Sigmoid colon (tissue), 7 donors: ENCODE measurements around the gene ACP3. TPM values are rescaled to one million over a fixed set of nuclear protein-coding genes. Genes with fewer than 3 reads are reported as not detected.
"Not testable (repeated sequence)": the region's sequence is repeated elsewhere in the genome, so short reads cannot be mapped to it uniquely, and the experiment has no call there.

Source experiments
- DNase-seq: peaks from one replicate; pipeline ENCODE4 v3.0.0-alpha.2; 2019
- H3K27ac ChIP-seq, 4 donors: fragments of 200-600 bp; sonication (generic); one replicate each; pipeline ENCODE4 v1.5.1; 2016 to 2019; ENCODE audit warnings: mild to moderate bottlenecking in 1 of 4
- H3K27me3 ChIP-seq, 3 donors: fragments of 200-600 bp; sonication (generic); one replicate each; pipeline ENCODE4 v1.5.1; 2019; ENCODE audit warnings: mild to moderate bottlenecking in 1 of 3
- H3K36me3 ChIP-seq, 4 donors: fragments of 200-600 bp; sonication (generic); one replicate each; pipeline ENCODE4 v1.5.1; 2016 to 2019
- H3K4me1 ChIP-seq, 4 donors: fragments of 200-600 bp; sonication (generic); one replicate each; pipeline ENCODE4 v1.5.1; 2017 to 2019
- H3K4me3 ChIP-seq, 4 donors: fragments of 200-600 bp; sonication (generic); one replicate each; pipeline ENCODE4 v1.5.1; 2017 to 2019; ENCODE audit warnings: mild to moderate bottlenecking in 2 of 4, moderate library complexity in 1 of 4
- H3K9me3 ChIP-seq, 4 donors: fragments of 200-600 bp in 3 of 4; sonication (generic) in 3 of 4; one replicate each; pipeline versions ENCODE4 v1.5.1 to v1.6.1; 2013 to 2019
- CTCF ChIP-seq, 4 experiments: fragments of 450-650 bp in 3 of 4; fragments of 200-600 bp in 1 of 4; IDR thresholded peaks; one replicate each; pipeline ENCODE4 v1.5.1; 2016 to 2019; ENCODE audit warnings: antibody characterized with exemption in 4 of 4, mild to moderate bottlenecking in 3 of 4, moderate library complexity in 2 of 4
- EP300 ChIP-seq, 4 donors: sonication (generic); formaldehyde crosslinking; IDR thresholded peaks; one replicate each; pipeline ENCODE4 v1.6.1; 2017; ENCODE audit warnings: antibody characterized with exemption in 4 of 4
- POLR2A ChIP-seq, 2 donors: fragments of 450-650 bp; IDR thresholded peaks; one replicate each; pipeline ENCODE4 v1.6.1; 2016; ENCODE audit warnings: antibody characterized with exemption in 2 of 2, mild to moderate bottlenecking in 2 of 2, moderate library complexity in 2 of 2
- POLR2AphosphoS5 ChIP-seq, 4 donors: sonication (generic); formaldehyde crosslinking; IDR thresholded peaks; one replicate each; pipeline ENCODE4 v1.6.1; 2017; ENCODE audit warnings: antibody characterized with exemption in 4 of 4
- WGBS, 2 donors: extraction: QIAGEN DNeasy Blood & Tissue Kit; methylation state at CpG; one replicate each; pipeline ENCODE4 v1.1.7; 2013; 5-methylcytosine and 5-hydroxymethylcytosine counted together
- intact Hi-C: fragments of 100-400 bp; cut with DNase I; formaldehyde crosslinking; loops from one replicate; pipeline ENCODE4 v1.15.1; 2023
- polyA plus RNA-seq, 3 donors: library from polyadenylated mRNA; stranded (reverse); fragments of 200-250 nt; gene quantifications; one replicate each; pipeline ENCODE4 v1.2.3, GENCODE V29; 2013
- total RNA-seq, 4 donors: library from RNA; depleted of rRNA; stranded (reverse); fragments of >200 nt; gene quantifications; one replicate each; pipeline ENCODE4 v1.1.0, GENCODE V29; 2016
- donor health status: healthy with polysubstance abuse.
- donor health status: Bipolar disorder and iron deficiency.
- donor health status: healthy.

ACP3 gene
- total and polyA plus RNA-seq, 7 donors, result 0.71 to 9.6 (median 1.8) TPM; not detected in 1

GRCh38 chr3:132368515-132368914, 51.3 kb downstream of the ACP3 start:
- TF ChIP-seq CTCF (IDR thresholded peaks at IDR 0.05) (no peak), EP300 (IDR thresholded peaks at IDR 0.05) (no peak), POLR2A (IDR thresholded peaks at IDR 0.05) (no peak), POLR2AphosphoS5 (IDR thresholded peaks at IDR 0.05) (no peak)
- intact Hi-C loops, result no loop called here
- no peaks in the 10 kb centered on the region for H3K36me3 ChIP-seq
- DNase-seq, result no peak
- 89 to 93% methylated on average over 2 of the region's 2 CpGs for WGBS, 2 donors
- H3K27me3 ChIP-seq, result no peaks in the 10 kb centered on the region
- no peaks in the 10 kb centered on the region for H3K9me3 ChIP-seq
- no peak overlapping the region for H3K27ac ChIP-seq
- no peak overlapping the region for H3K4me3 ChIP-seq
- H3K4me1 ChIP-seq, result no peaks in the 10 kb centered on the region

GRCh38 chr3:132368962-132369361, 51.8 kb downstream of the ACP3 start:
- TF ChIP-seq POLR2AphosphoS5 (IDR thresholded peaks at IDR 0.05), result no peak
- TF ChIP-seq POLR2A (IDR thresholded peaks at IDR 0.05), result no peak
- TF ChIP-seq EP300 (IDR thresholded peaks at IDR 0.05), result no peak
- Histone ChIP-seq H3K27me3 (no peaks in the 10 kb centered on the region), H3K4me1 (no peaks in the 10 kb centered on the region), H3K9me3 (no peaks in the 10 kb centered on the region), H3K36me3 (no peaks in the 10 kb centered on the region), H3K27ac (no peak overlapping the region), H3K4me3 (no peak overlapping the region)
- intact Hi-C loops, result no loop called here
- no peak for DNase-seq

GRCh38 chr3:132376945-132377354, 59.7 kb downstream of the ACP3 start:
- H3K4me3 ChIP-seq, H3K9me3 ChIP-seq, DNase-seq, H3K4me1 ChIP-seq, H3K27me3 ChIP-seq, intact Hi-C loops, H3K36me3 ChIP-seq, H3K27ac ChIP-seq: not testable (repeated sequence)
- 64 to 86% methylated on average over 25 of the region's 25 CpGs for WGBS, 2 donors

GRCh38 chr3:132378048-132378762, 61.0 kb downstream of the ACP3 start:
- intact Hi-C loops, result no loop called here
- TF ChIP-seq EP300 (IDR thresholded peaks at IDR 0.05) (no peak), CTCF (IDR thresholded peaks at IDR 0.05) (no peak), POLR2AphosphoS5 (IDR thresholded peaks at IDR 0.05) (no peak), POLR2A (IDR thresholded peaks at IDR 0.05) (no peak)
- DNase-seq, result no peak
- no peaks in the 10 kb centered on the region for H3K36me3 ChIP-seq
- no peaks in the 10 kb centered on the region for H3K27me3 ChIP-seq
- no peaks in the 10 kb centered on the region for H3K4me1 ChIP-seq
- no peak overlapping the region for H3K27ac ChIP-seq
- no peak overlapping the region for H3K4me3 ChIP-seq
- no peaks in the 10 kb centered on the region for H3K9me3 ChIP-seq
- 75 to 81% methylated on average over 2 of the region's 2 CpGs for whole genome bisulfite sequencing, 2 donors

- WGBS, 2 donors, result 61 to 62% methylated on average over 2 of the region's 2 CpGs
- no peaks in the 10 kb centered on the region for H3K9me3 ChIP-seq
- no peaks in the 10 kb centered on the region for H3K4me1 ChIP-seq
- H3K27ac ChIP-seq, result no peak overlapping the region
- no peak for DNase-seq
- H3K4me3 ChIP-seq, result no peak overlapping the region
- H3K36me3 ChIP-seq, result no peaks in the 10 kb centered on the region
- no peaks in the 10 kb centered on the region for H3K27me3 ChIP-seq
- intact Hi-C loops, result no loop called here
- TF ChIP-seq CTCF (IDR thresholded peaks at IDR 0.05) (no peak), POLR2AphosphoS5 (IDR thresholded peaks at IDR 0.05) (no peak), POLR2A (IDR thresholded peaks at IDR 0.05) (no peak), EP300 (IDR thresholded peaks at IDR 0.05) (no peak)
These were observed 61.6 kb downstream of the ACP3 start for GRCh38 chr3:132378846-132379245.

- no peak overlapping the region for H3K27ac ChIP-seq
- H3K9me3 ChIP-seq, result no peaks in the 10 kb centered on the region
- TF ChIP-seq POLR2A (IDR thresholded peaks at IDR 0.05), result no peak
- TF ChIP-seq POLR2AphosphoS5 (IDR thresholded peaks at IDR 0.05), result no peak
- no peaks in the 10 kb centered on the region for H3K36me3 ChIP-seq
- DNase-seq, result no peak
- H3K27me3 ChIP-seq, result no peaks in the 10 kb centered on the region
- no peak overlapping the region for H3K4me3 ChIP-seq
- intact Hi-C loops, result no loop called here
- H3K4me1 ChIP-seq, result no peaks in the 10 kb centered on the region
- 79 to 89% methylated on average over 1 of the region's 1 CpG for WGBS, 2 donors
These were observed 63.7 kb downstream of the ACP3 start for GRCh38 chr3:132380920-132381319.
